Limb (tissue), 2 donors: ENCODE results near the gene TOGARAM1.
"Not testable (repeated sequence)": the region's sequence is repeated elsewhere in the genome, so short reads cannot be mapped to it uniquely, and the experiment has no call there.

Experiments
- DNase-seq, 2 donors: peaks; one replicate each; pipeline ENCODE4 v3.0.0-alpha.2; 2016; ENCODE audit errors: extremely low spot score in 2 of 2

TOGARAM1 gene

DNA sequence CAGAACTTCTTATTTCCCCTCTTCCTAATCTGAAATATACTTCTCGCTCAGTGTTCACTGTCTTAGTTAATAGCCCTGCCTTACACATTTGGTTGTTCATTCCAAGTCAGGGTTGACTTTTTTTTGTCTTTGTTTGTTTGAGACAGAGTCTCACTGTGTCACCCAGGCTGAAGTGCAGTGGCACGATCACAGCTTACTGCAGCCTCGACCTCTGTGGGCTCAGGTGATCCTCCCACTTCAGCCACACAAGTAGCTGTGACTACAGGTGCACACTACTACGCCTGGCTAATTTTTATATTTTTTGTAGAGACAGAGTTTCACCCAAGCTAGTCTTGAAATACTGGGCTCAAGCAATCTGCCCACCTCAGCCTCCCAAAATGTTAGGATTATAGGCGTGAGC is 79.7 kb downstream of the TOGARAM1 start:
- no peak for DNase-seq

- DNase-seq: no peak
Observed at GRCh38 chr14:45044638-45045037, 82.6 kb downstream of the TOGARAM1 start.

DNA sequence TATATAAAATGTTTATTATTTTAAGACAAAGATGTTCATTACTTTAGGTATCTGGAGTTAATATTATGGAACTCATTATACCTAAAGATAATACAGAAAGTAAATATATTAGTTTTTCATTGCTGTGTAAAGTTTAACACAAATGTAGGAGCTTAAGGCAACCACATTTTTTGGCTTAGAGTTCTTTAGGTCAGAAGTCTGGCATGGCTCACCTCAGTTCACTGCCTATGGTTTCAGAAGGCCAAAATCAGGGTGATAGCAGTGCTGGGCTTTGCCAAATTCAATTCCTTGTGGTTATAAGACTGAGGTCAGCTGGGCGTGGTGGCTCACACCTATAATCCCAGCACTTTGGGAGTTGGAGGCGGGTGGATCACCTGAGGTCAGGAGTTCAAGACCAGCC is 86.4 kb downstream of the TOGARAM1 start:
- no peak for DNase-seq

DNA sequence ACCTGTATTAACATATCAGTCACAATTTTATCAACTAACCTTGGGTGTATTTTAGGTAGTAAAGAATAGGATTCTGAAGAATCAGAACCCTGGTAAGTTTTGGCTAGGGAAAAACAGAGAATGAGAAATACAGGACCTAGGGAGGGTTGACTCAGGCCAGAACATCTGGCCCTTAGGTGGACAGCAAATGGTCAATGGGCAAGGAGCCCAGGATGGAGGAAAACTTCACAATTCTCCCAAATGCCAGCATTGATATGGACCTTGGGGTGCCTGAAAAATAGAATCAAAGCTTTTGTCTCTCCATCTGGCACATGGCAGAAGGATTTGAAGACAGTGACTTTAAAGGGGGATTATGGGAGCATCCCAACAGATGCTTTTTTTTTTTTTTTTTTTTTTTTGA is 89.2 kb downstream of the TOGARAM1 start:
- no peak for DNase-seq

DNA sequence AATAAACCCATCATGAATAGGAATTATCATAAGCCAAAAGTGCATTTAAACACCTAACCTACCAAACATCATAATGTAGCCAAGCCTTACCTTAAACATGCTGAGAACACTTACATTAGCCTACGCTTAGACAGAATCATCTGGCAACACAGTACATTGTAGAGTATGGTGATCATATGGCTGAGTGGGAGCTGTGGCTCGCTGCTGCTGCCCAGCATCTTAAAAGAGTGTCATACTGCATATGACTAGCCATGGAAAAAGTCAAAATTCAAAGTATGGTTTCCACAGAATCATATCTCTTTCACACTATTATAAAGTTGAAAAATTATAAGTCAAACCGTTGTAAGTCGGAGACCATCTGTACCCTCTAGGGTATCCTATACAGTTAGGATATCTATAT is 89.9 kb downstream of the TOGARAM1 start:
- no peak for DNase-seq

- DNase-seq: no peak
Observed at GRCh38 chr14:45057349-45057748, 95.4 kb downstream of the TOGARAM1 start.

GRCh38 chr14:45057881-45058364 is 95.9 kb downstream of the TOGARAM1 start:
- DNase-seq: no peak

GRCh38 chr14:45060551-45060950 is 98.6 kb downstream of the TOGARAM1 start:
- DNase-seq: no peak

- no peak for DNase-seq
Observed at GRCh38 chr14:45065540-45065939, 103.5 kb downstream of the TOGARAM1 start.

GRCh38 chr14:45065956-45066355 is 104.0 kb downstream of the TOGARAM1 start:
- DNase-seq: no peak

DNA sequence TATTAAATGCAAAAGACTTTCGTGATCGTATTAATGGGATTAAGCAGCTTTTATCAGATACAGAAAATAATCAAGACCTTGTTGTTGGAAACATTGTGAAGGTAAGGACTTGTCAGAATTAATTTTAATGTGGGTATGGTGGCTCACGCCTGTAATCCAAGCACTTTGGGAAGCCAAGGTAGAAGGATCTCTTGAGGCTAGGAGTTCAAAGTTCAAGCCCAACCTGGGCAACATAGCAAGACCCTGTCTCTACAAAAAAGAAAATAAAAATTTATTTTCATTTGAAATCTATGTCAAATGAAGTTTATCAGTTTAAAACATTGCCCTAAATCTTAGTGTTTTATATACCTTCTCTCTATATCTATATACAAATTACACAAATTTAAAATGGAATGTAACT is 104.7 kb downstream of the TOGARAM1 start:
- no peak for DNase-seq

GRCh38 chr14:45068396-45068795 is 106.4 kb downstream of the TOGARAM1 start:
- no peak for DNase-seq

GRCh38 chr14:45070215-45070614 is 108.2 kb downstream of the TOGARAM1 start:
- DNase-seq: no peak

DNA sequence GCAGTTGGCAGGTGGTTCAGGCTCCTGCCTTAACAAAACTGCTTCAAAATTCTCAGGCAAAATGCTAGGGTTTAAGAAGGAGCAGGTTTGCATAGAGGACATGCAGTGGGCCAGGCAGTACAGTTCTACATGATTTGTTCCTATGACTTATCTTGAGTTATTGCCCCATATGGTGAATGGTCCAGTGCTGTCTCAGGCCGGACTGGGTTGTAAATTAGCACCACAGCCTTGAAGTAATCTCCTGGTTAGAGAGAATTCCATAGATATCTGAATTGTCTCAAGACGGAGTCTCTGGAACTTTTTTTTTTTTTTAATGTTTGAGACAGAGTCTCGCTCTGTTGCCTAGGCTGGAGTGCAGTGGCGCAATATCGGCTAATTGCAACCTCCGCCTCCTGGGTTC is 110.1 kb downstream of the TOGARAM1 start:
- DNase-seq: no peak

- no peak for DNase-seq
Observed at GRCh38 chr14:45073231-45073879, 111.4 kb downstream of the TOGARAM1 start.

DNA sequence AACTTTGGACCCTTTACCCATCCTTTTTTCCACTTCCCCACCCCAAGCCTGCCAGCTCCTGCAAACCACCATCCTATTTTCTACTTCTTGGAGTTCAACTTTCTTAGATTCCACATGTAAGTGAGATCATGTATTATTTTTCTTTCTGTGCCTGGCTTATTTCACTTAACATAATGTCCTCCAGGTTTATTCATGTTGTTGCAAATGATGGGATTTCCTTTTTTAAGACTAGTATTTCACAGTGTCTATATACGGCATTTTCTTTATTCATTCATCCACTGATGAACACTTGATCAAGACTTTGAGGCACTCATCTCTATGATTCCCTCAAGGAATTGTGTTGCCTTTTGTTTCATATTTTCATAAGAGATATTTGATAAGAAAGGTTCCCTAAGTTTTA is 116.3 kb downstream of the TOGARAM1 start:
- no peak for DNase-seq

- DNase-seq: not testable (repeated sequence)
Observed at GRCh38 chr14:45080416-45080968, 118.5 kb downstream of the TOGARAM1 start.

- DNase-seq: not testable (repeated sequence)
Observed at GRCh38 chr14:45081096-45081495, 119.1 kb downstream of the TOGARAM1 start.

GRCh38 chr14:45082420-45082819 is 120.4 kb downstream of the TOGARAM1 start:
- DNase-seq: no peak

GRCh38 chr14:45083617-45083975 is 121.6 kb downstream of the TOGARAM1 start:
- no peak for DNase-seq

DNA sequence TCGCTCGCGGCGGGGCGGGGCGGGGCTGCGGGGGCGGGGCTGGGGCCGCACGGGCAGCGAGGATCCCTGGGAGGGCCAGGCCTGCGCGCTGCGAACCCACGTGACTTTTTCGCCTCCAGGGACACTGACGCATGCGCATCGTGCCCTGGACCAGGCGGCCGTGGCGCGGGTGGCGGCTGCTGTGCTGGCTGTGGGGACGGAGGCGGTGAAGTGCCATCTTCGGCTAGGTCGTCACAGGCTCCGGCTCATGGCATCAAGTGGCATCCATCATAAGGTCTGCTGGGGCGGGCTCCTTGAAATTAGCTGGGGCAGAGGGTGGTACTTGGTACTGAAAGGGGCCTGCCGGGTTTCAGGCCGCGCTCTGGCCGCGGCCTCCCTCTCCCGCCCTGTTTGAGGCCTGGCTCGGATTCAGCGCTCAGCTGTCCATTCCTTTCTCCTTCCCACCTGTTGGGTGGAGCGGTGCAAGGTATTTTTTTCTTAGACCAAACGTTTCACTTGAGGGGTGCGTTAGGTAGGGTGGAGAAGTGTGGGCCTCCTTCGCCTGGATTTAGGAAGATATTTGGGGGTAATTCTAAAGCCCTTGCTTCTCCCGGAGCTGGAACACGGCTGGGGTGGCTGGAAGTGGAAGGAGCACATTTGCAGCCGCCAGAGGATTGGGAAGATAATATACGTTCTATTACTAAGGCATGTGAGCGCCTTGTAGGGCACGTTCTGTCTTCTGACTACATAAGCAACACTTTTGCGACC is 122.2 kb downstream of the TOGARAM1 start, which contains the start of gene PRPF39:
PRPF39 (plus strand) TSS at position 141 of the 747 bp plus-strand sequence. CDS start 11,124 bp downstream, outside the sequence.
- DNase-seq: peak; percentile 93 to 97

DNA sequence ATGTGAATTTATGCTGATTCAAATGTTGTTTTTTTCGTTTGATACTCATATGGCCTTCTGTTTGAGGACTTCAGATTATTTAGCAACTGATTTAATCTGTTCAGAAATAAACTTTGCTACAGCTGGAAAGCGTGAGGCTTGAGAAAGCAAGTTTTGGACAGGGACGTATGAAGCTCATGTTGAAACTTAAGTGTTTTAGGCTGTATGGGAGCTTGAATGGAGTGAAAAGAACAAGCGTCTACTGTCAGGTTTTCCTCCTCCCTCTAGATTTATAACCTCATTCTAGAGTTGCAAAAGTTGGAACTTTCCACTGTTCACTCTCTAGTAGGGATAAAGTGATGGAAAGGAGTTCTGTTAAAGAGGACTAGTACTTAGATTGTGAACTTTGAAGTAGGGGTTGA is 123.0 kb downstream of the TOGARAM1 start:
- peak in 1 of 2 donors; percentile 18 for DNase-seq

DNA sequence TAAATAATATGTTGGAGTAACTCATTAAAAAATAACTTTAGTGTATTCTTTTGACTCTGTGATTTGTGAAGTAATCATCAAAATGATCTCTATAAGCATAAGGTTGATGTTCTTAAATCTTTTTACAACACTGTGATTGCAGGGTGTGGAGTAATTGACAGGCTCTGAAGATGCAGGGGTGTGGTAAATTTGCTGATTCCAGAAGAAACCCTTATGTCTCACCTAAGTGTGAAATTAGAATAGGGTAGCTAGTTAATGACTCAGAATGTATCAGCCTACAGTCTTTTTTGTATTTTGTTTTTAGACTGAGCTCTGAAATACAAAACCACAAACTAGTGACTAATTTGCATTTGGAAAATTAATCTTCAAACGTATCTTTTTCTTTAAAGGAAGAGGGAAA is 127.8 kb downstream of the TOGARAM1 start:
- DNase-seq: no peak
